ENCODE results near the gene MTOR. TPM values are rescaled to one million over a fixed set of nuclear protein-coding genes. Genes with fewer than 3 reads are reported as not detected.

The MTOR gene
- total RNA-seq, 1 donor from 2014 or later: 66.3 TPM

- Mint-ChIP-seq H3K27me3 (no peaks in the 10 kb centered on the region), H3K9me3 (ENCODE audit: low read depth) (no peaks in the 10 kb centered on the region), H3K4me1 (ENCODE audit: low read depth) (peaks cover 3% of the 10 kb centered on the region), H3K4me3 (ENCODE audit: low read depth) (no peak overlapping the region), H3K36me3 (ENCODE audit: insufficient read depth) (peaks cover 8% of the 10 kb centered on the region), H3K27ac (no peak overlapping the region)
- peak; percentile 26 for TF ChIP-seq CTCF (IDR thresholded peaks at IDR 0.05; ENCODE audit: unreplicated experiment)
- DNase-seq (ENCODE audit: low spot score, unreplicated experiment): no peak
These were observed 23.8 kb upstream of the MTOR start for GRCh38 chr1:11285883-11286734.

GRCh38 chr1:11284784-11285183, 22.4 kb upstream of the MTOR start:
- Mint-ChIP-seq H3K4me1 (ENCODE audit: low read depth) (peaks cover 3% of the 10 kb centered on the region), H3K4me3 (ENCODE audit: low read depth) (no peak overlapping the region), H3K27ac (no peak overlapping the region), H3K36me3 (ENCODE audit: insufficient read depth) (peaks cover 8% of the 10 kb centered on the region), H3K27me3 (no peaks in the 10 kb centered on the region), H3K9me3 (ENCODE audit: low read depth) (no peaks in the 10 kb centered on the region)
- DNase-seq (ENCODE audit: low spot score, unreplicated experiment): no peak
- no peak for TF ChIP-seq CTCF (IDR thresholded peaks at IDR 0.05; ENCODE audit: unreplicated experiment)

- no peak overlapping the region for H3K4me3 Mint-ChIP-seq (ENCODE audit: low read depth)
- H3K27me3 Mint-ChIP-seq: no peaks in the 10 kb centered on the region
- no peak overlapping the region for H3K27ac Mint-ChIP-seq
- H3K36me3 Mint-ChIP-seq (ENCODE audit: insufficient read depth): peaks cover 3% of the 10 kb centered on the region
- no peak for TF ChIP-seq CTCF (IDR thresholded peaks at IDR 0.05; ENCODE audit: unreplicated experiment)
- DNase-seq (ENCODE audit: low spot score, unreplicated experiment): no peak
- H3K4me1 Mint-ChIP-seq (ENCODE audit: low read depth): peaks cover 3% of the 10 kb centered on the region
- H3K9me3 Mint-ChIP-seq (ENCODE audit: low read depth): no peaks in the 10 kb centered on the region
These were observed 20.8 kb upstream of the MTOR start for GRCh38 chr1:11283151-11283550.

- H3K9me3 Mint-ChIP-seq (ENCODE audit: low read depth): no peaks in the 10 kb centered on the region
- H3K4me3 Mint-ChIP-seq (ENCODE audit: low read depth): no peak overlapping the region
- H3K4me1 Mint-ChIP-seq (ENCODE audit: low read depth): peaks cover 3% of the 10 kb centered on the region
- no peak for DNase-seq (ENCODE audit: low spot score, unreplicated experiment)
- H3K36me3 Mint-ChIP-seq (ENCODE audit: insufficient read depth): peaks cover 5% of the 10 kb centered on the region
- H3K27ac Mint-ChIP-seq: peak overlapping the region; percentile 47
- no peak for TF ChIP-seq CTCF (IDR thresholded peaks at IDR 0.05; ENCODE audit: unreplicated experiment)
- no peaks in the 10 kb centered on the region for H3K27me3 Mint-ChIP-seq
These were observed 19.4 kb upstream of the MTOR start for GRCh38 chr1:11281518-11282331.

- no peak overlapping the region for H3K27ac Mint-ChIP-seq
- TF ChIP-seq CTCF (IDR thresholded peaks at IDR 0.05; ENCODE audit: unreplicated experiment): no peak
- no peaks in the 10 kb centered on the region for H3K27me3 Mint-ChIP-seq
These were observed 18.5 kb upstream of the MTOR start for GRCh38 chr1:11280719-11281376.

More at GRCh38 chr1:11280719-11281376, 18.5 kb upstream of the MTOR start:
- peaks cover 5% of the 10 kb centered on the region for H3K4me1 Mint-ChIP-seq (ENCODE audit: low read depth)
- H3K36me3 Mint-ChIP-seq (ENCODE audit: insufficient read depth): peaks cover 4% of the 10 kb centered on the region
- H3K4me3 Mint-ChIP-seq (ENCODE audit: low read depth): no peak overlapping the region
- no peaks in the 10 kb centered on the region for H3K9me3 Mint-ChIP-seq (ENCODE audit: low read depth)
- no peak for DNase-seq (ENCODE audit: low spot score, unreplicated experiment)

All from progenitor cell of endocrine pancreas (in vitro differentiated cells).